ENCODE data around the gene PCBP3.

The PCBP3 gene

DNA sequence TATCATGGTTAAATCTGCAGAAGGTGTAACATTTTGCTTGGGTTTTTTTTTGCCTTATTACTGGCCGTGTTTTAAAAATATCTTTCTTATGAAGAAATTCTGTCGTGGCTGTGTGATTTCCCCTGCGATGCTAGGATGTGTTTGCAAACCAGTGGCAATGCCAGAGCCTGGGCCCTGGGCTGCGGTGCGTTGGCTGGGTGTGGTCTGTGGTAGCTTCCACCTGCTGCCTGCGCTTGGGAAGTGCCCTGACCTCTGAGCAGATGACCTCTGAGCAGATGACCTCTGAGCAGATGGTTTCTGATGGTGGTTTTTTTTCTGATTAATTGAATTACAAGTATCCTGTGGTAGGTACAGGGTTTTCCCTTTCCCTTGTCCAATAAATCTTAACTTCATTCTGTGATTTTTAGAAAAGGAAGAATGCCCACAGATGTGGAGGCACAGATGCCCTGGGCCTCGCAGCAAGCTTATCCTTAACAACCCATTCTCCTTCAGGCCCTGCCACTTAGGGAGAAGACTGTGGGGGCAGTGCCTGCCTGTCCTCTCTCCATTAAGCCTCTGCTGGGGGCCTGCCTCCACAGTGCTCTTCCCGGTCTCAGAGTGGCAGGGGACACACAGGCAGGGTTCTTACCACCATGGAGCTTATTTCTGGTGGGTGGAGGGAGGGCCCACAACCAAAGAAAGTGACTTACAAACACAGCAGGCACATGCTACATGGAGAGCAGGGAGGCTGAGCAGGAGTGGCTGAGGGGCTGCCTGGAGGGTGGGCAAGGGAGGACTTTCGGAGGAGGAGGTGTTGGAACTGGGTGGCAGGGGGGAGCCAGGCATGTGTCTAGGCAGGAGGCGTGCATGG, 81.7 kb downstream of the PCBP3 start:
- DNase-seq (ENCODE audit: low read depth in 2 of 2): no peak

DNA sequence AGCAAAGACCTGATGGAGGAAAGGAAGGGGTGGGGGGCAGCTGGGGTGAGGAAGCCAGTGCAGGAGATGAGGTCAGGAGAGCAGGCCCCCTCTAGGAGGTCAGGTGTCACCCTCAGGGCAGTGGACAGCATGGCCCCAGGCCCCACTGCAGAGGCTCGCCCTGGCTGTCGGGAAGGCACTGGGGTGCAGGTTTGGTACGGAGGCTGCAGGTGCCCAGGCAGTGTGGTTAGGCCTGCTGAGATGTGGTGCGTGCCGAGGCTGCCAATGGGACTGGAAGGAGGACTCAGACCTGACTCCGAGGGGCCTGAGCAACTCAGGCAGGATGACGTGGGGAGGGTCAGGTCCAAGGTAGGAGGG, 82.3 kb downstream of the PCBP3 start:
- no peak for DNase-seq (ENCODE audit: low read depth in 2 of 2)

DNA sequence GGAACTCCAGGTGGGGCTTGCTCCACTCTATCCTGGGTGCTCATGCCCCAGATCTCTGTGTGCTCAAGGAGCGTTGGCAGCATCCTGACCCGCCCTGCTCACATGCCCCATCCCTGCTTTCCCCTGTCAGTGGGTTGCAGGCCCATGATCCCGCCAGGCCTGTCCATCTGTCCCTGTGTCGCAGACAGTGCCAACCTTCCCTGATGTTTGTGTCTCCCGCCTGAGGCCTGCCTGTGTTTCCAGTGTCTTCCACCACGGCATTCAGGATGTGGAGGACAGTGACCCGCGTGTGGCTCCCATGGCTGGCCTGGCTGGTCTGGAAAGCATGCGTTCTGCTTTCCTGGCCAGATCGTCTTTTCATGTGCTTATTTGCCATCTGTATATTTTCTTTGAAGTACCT, 82.9 kb downstream of the PCBP3 start:
- no peak for DNase-seq (ENCODE audit: low read depth in 2 of 2)

DNA sequence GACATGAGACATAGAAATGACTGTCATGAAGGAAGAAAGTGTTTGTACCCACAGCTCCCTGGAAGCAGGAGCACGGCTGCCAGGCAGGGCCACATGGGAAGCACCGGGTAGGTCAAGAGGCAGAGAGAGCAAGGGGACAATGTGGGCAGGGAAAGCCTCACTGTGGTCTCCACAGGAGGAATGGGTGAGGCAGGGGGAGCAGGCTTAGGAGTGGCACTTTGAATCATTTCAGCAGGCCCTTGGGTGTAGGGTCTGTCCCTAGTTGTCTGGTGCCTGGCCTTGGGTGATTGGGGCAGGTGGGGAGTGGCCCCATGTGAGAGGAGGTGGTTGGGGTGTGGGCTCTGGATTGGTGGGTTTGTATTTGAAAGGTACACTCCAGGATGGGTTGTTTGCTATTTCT, 83.9 kb downstream of the PCBP3 start:
- DNase-seq (ENCODE audit: low read depth in 2 of 2): no peak

DNA sequence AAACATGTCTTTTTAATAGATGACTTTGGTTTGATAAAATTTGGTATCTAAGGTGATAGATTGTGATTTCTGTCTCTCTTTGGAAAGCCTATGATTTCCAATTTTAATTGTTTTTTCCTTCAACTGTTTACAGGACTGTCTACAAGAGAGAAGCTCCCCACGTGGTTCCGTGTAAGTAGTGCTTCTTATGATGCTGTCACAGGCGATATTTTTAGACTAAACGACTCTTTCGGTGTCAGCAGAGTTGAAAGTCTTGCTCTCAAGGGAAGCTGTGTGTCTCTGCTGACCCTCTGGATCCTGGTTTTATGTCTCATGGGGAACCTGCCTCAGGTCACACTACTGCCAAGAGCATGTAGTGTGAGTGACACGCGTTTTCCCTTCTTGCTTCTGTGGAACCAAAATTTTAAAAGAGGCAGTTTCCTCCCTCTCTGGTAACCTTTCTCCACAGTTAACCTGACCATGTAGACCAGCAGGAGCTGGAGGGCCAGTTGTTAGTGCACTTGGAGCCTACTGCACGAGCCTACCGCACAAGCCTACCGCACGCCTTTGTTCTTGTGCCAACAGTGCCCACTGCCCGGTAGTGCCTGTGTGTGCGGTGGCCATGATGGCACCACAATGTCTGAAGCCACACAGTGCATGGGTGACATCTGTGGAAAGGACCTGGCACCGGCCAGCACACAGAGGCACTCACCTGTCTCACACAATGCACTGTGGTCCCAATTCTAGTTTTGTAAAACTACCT, 91.9 kb downstream of the PCBP3 start:
- DNase-seq (ENCODE audit: low read depth in 2 of 2): no peak

DNA sequence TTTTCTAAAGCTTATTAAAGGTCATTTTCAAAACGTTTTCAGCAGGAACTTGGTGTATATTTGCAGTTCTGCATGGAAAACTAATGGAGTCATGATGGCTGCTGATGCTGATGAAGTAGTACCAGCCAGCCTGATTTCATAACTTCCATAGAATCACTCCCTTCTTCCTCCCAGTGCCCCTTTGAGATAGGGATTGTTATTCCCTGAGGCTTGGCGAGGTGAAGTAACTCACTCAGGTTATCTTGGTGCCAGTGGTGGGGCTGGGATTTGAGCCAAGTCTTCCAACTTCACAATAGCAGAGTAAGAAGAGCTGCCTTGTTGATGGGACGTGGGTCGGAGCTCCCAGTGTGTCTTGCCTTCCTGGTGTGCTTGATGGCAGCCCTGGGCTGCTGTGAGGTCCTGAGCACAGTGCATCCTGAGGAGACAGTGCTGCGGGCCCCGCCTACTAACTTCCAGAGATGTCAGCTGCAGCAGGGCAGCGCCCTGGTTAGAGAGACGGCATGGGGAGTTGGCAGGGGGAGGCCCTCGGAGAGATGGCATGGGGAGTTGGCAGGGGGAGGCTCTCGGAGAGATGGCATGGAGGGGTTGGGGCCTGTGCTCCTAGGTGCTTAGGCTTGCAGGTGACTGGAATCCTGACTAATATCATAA, 92.6 kb downstream of the PCBP3 start:
- no peak for DNase-seq (ENCODE audit: low read depth in 2 of 2)

DNA sequence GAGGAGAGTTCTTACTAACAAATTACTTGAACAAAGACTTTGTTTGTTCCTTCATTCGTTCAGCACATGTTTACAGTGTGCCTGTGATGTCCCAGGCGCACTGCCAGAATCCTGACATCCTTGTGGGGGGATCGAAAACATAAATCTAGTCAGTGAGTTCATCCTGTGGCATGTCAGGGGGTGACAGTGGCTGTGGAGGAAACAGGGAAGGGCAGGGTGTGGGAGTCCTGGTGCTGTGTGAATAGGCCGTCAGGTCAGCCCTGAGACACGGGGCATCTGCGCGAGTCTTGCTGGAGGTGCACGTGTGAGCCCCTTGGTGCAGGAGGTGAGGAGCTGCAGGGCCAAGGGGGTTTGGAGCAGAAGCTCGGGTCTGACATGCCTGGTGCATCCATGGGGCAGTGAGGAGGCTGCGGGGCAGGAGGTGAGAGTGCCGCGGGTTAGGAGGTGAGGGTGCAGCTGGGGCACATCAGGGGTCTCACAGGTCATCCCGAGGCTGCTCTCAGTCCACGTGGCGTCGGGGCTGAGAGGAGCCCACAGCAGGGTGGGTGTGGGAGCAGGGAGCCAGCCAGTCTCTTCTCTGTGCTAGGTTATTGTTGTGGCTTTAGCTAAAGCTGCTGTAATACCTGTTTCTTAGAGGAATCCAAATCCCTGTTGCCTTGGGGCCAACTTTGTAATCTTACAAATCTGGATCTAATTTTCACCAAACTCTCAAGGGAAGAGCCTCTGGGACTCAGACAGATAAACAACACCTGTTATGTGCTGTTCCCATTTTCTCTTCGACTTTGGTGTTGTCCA, 93.4 kb downstream of the PCBP3 start:
- no peak for DNase-seq (ENCODE audit: low read depth in 2 of 2)

DNA sequence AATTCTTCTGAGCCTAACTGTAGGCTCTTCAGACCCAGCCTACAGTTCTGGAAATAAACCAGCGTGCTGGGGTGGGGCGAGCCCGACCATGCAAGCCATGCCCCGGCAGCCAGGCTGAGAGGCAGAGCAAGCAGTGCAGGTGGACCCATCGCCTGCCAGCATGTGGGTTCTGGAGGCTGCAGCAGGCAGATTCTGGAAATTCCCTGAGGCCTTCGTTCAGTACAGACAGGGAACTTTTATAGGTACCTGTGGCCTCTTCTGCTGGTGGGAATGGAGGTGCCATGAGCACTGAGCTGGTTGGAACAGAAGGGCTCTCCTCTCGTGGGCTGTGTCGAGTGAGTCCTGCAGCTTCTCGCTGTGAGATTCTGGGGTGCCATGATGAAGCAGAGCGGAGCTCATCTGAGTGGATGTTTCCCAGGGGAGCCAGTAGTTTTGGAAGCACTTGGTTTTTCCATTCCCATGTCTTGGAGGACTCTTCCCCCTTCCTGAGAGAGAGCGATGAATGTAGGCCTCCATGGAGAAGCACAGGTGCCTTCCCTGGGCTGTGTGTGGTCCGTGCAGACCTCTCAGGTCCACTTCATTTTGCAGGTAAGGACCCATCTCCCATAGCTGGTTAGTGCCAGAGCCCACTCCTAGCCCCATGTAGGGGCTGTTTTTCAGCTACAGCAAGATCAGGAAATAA, 94.1 kb downstream of the PCBP3 start:
- no peak for DNase-seq (ENCODE audit: low read depth in 2 of 2)

DNA sequence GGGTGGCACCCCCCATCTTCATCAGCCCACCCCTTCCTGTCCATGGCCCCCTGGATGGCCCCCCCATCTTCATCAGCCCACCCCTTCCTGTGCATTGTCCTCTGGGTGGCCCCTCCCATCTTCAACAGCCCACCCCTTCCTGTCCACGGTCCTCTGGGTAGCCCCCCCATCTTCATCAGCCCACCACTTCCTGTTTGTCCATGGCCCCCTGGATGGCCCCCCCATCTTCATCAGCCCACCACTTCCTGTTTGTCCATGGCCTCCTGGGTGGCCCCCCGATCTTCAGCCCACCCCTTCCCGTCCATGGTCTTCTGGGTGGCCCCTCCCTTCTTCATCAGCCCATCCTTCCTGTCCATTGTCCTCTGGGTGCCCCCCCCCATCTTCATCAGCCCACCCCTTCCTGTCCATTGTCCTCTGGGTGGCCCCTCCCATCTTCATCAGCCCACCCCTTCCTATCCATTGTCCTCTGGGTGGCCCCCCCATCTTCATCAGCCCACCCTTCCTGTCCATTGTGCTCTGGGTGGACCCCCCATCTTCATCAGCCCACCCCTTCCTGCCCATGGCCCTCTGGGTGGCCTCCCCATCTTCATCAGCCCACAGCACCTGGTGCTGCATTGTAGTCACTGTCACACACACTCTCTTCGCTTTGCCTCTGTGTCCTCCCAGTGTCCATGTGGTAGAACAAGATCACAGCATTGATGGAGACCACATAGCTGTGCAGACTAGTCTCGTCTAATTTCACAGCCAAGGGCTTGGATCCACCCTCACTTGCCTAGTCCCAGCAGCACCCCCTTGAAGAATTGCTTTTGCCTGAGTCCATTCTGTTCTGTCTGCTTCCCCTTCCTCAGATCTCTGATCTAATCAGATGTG, 95.9 kb downstream of the PCBP3 start:
- DNase-seq (ENCODE audit: low read depth in 2 of 2): no peak

DNA sequence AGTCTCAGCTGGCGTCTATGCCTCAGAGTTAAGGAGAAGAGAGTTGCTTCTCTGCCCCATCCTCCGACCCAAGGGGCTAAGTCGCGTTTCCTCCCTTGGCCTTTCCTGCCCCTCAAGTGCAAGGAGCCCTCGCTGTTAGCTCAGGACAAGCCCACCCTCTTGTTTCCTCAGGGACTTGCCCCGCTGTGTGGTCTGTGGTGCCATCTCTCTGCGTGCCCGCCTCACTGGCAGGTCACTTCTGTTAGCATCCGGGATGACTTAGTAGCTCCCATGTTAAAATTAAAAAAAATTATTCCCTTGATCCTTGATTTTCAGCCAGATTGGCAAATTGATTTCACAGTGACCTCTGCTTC, 96.5 kb downstream of the PCBP3 start:
- no peak for DNase-seq (ENCODE audit: low read depth in 2 of 2)

DNA sequence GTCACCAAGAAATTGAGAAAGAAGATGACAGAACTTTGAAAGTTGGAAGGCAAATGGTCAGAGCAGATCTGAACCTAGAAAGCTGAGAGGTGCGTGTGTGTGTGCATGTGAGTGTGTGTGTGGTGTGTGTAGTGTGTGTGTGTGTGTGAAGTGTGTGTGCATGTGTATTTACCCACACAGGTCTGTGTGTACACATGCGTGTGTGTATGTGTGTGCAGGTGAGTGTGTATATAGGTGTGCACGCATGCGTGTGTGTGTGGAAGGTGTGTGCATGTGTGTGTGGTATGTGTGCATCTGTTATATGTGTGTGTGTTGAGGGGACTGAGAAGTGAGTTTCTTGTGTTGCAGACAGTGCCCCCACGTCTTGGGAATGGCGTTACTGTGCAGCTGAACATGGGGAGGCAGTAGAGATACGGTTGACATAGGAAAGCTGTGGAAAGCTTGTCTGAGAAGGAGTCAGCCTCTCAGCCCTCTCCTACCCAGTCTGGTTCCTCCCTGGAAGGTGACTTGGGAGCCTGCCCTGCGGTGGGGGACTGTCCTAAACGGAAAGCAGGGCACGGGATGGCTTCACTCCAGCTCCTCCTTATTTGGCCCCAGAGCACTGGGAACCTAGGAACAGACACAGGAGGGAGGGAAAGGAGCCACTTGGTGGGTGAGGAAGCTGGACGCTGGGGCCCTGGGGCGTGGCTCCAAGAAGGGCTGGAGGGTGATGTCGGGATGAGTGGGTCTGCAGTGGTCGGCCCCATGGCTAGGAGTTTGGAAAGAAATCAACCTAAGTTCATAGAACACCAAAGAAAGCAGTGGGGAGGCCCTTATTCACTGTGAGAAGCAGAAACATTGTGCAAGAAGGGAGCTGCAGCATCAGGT, 97.2 kb downstream of the PCBP3 start:
- DNase-seq (ENCODE audit: low read depth in 2 of 2): no peak

DNA sequence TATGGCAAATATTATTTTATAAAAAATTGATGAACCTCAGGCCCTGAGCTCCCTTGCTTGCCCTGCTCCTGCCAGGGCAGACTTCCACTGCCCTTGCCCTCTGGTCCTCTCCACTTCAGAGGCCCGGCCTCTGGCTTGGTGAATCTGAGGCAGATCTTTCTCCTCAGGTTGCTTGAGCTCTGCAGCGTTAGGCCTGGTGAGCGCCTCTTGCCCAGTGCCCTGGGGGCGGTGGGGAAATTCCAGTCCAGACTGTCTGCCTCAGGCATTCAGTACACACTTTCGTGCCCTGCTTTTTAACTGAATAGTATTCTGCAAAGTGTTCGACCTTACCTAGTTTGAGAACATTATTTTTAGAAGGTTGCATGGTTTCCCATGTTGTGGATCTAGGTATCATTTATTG, 98.2 kb downstream of the PCBP3 start:
- DNase-seq (ENCODE audit: low read depth in 2 of 2): no peak

DNA sequence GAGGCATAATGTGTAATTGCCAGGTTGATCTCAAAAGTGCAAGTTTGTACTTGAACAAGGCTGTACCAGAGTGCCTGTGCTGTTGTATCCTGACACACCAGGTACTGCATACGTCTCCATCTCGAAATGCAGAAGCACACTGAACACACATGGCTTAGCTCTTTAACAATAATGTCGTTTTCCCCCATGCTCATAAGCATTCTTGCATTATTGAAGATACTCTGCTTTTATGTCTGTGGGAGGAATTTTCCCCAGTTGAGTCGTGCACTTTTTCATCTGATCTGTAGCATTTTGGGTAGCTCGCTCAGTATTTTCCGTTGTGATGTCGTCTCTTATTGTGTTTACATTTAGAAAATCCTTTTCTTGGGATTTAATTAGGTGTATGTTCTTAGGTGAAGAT, 98.7 kb downstream of the PCBP3 start:
- no peak for DNase-seq (ENCODE audit: low read depth in 2 of 2)

DNA sequence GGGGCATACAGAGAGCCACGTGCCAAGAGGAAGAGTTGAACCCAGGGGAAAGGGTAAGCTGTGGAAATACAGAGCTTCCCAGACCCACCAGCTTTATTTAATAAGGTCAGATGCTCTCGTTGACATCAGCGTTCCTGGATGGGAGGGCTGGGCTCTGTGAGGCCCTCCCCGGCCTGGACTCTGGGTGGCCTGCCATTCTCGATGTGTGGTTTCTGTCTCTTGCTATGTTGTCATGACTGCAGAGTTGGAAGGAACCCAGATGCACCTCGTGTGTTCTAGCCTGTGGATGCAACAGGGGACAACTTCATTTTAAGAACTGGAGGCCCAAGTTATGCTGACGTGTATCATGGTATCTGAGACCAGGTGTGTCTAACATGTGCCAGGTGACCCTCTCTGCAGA, 101.7 kb downstream of the PCBP3 start:
- no peak for DNase-seq (ENCODE audit: low read depth in 2 of 2)

DNA sequence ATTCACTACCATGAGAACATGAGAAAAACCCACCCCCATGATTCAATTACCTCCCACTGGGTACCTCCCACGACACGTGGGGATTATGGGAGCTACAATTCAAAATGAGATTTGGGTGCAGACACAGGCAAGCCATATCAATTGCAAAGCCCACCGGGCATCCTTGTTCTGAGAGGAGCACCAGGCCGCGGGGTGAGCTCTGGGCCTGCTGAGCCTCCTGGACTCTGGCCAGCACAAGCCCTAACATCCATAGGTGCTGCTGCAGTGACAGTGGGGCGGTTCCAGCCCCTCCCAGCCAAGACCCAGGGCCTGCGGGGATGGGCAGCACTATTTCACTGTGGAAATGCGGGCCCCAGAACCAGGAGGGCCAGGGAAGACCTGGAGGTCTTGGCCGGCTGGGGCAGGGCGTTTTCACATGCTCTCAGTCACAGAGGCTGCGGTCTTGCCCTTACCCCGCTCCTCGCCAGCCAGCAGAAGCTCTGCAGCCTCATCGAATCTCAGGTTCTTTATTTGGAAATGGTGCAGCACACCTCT, 103.8 kb downstream of the PCBP3 start:
- DNase-seq (ENCODE audit: low read depth in 2 of 2): no peak

DNA sequence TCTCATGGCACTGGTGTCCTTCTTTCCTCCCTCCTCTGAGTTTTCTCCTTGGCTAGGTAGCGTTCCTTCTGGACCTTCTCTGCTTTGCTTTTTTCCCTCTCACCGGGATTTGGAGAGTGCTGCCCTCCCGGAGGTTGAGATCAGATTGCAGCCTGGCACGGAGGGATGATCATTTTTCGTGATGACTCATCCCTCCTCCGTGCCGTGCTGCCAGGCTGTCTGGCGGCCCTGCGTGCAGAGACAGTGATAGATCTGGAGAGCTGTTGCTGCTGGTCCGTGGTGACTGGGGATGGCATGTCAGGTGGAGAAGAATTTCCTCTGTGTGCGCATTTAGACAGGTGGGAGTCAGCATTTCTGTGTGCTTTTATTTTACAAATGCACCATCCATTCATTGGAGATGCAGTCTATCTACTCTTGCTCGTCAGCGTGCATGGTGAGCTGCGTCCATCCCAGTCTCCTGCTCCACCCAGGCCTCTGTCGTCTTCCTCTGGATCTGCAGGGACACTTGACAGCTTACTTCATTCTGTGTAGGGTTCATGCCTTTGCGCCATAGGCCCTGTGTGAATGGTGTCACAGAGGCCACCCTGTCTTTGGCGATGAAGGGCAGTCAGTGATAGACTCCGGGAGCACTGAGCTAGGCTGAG, 104.4 kb downstream of the PCBP3 start:
- DNase-seq (ENCODE audit: low read depth in 2 of 2): no peak

DNA sequence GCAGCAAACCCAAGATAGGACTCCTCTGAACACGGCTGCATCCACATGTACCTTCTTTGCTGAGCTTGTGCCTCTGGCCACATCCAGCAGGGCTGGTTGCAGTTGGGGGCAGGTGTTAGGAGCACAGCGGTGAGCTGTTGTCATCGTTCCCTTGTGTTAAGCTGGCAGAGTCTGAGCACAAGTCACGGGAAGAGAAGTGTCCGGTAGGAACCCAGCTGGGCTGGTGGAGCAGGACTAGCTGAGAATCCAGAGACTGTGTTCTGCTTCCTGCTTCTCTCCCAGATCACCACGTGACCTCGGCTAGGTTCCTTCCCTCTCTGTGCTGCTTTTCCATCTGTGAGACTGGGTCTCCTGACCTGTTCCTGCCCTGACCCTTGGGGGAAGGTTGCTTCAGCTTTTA, 105.1 kb downstream of the PCBP3 start:
- no peak for DNase-seq (ENCODE audit: low read depth in 2 of 2)

DNA sequence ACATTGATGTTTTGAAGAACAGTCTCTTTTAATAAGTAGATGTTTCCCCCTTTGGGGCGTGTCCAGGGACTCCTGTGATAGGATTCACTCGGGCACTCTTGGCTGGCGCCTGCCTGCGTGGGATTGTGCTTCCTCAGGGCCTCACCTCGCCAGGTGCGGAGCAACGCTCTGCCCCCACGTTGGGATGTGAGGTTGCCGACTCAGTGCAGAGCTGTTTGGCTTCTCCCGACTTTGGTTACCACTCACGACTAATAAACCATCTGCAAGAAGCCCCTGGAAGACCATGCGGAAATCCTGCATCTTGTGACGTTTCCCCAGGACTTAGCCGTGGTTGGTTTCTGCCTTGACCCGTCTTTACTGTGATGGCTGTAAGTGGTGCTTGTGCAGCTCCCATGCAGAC, 106.4 kb downstream of the PCBP3 start:
- DNase-seq (ENCODE audit: low read depth in 2 of 2): no peak

DNA sequence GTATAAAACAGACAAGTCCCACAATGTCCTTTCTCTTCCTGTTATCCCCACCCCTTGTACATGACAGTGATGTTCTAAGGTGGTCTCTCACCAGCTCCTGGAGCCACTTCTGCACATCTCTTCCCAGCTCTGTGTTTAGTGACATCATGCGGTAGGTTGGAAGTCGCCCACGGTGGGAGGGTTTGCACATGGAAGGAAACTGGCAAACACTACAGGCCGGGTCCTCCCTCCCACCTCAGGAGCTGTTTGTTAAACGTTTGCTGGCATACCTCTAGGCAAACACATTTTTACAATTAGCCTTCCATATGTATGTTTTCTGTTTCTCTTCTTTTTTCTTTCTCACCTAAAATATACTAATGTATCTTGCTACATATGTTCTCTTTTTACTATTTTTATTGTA, 107.4 kb downstream of the PCBP3 start:
- DNase-seq (ENCODE audit: low read depth in 2 of 2): no peak
